Fibroblast of lung (primary cell): ENCODE data around the gene EPS8L1. TPM values are rescaled to one million over a fixed set of nuclear protein-coding genes. Genes with fewer than 3 reads are reported as not detected.

Experiments
- DNase-seq, 2 donors: peaks; one replicate each; pipeline versions ENCODE4 v3.0.0 to v3.0.0-alpha.2; 2010; ENCODE audit warnings: low read depth in 2 of 2
- H2AFZ ChIP-seq: 2 replicates; pipeline ENCODE4 v1.5.1; 2012; ENCODE audit warnings: low read length, control low read depth, inconsistent platforms
- H3K27ac ChIP-seq: 2 replicates; pipeline ENCODE4 v1.5.1; 2011; ENCODE audit warnings: low read length, control low read depth; ENCODE audit not compliant: insufficient read depth
- H3K27me3 ChIP-seq: 2 replicates; pipeline ENCODE4 v1.5.1; 2011; ENCODE audit warnings: mild to moderate bottlenecking, low read length; ENCODE audit not compliant: control insufficient read depth, insufficient read depth
- H3K36me3 ChIP-seq: 2 replicates; pipeline ENCODE4 v1.5.1; 2011; ENCODE audit warnings: low read length; ENCODE audit not compliant: control insufficient read depth, insufficient read depth
- H3K4me1 ChIP-seq: 2 replicates; pipeline ENCODE4 v1.5.1; 2011; ENCODE audit warnings: low read length; ENCODE audit not compliant: control insufficient read depth, insufficient read depth; ENCODE audit errors: extremely low read depth
- H3K4me2 ChIP-seq: 2 replicates; pipeline ENCODE4 v1.5.1; 2011; ENCODE audit warnings: low read length, control low read depth; ENCODE audit not compliant: insufficient read depth; ENCODE audit errors: extremely low read depth
- H3K4me3 ChIP-seq, 4 experiments: fragments of 200-600 bp in 1 of 4; sonication (generic) in 1 of 4; replicated peaks in 1 of 4; 2 replicates each; pipeline ENCODE4 v1.5.1; 2011 to 2016; ENCODE audit warnings: low read length in 4 of 4, low read depth in 3 of 4, mild to moderate bottlenecking in 3 of 4, control low read depth in 2 of 4, inconsistent platforms in 1 of 4, mixed read lengths in 1 of 4; ENCODE audit not compliant: insufficient read depth in 1 of 4; ENCODE audit errors: control extremely low read depth in 1 of 4
- H3K79me2 ChIP-seq: 2 replicates; pipeline ENCODE4 v1.5.1; 2012; ENCODE audit warnings: mild to moderate bottlenecking, low read length, inconsistent platforms; ENCODE audit not compliant: control insufficient read depth, insufficient read depth
- H3K9ac ChIP-seq: 2 replicates; pipeline ENCODE4 v1.5.1; 2011; ENCODE audit warnings: mild to moderate bottlenecking, low read length, control low read depth; ENCODE audit not compliant: insufficient read depth
- H3K9me3 ChIP-seq: 2 replicates; pipeline ENCODE4 v1.5.1; 2012; ENCODE audit warnings: low read depth, low read length; ENCODE audit not compliant: control insufficient read depth, insufficient read depth
- H4K20me1 ChIP-seq: 2 replicates; pipeline ENCODE4 v1.5.1; 2011; ENCODE audit warnings: low read length; ENCODE audit not compliant: control insufficient read depth, insufficient read depth; ENCODE audit errors: extremely low read depth
- EZH2 ChIP-seq: IDR thresholded peaks from 2 replicates; pipeline ENCODE4 v1.5.1; 2012; ENCODE audit warnings: low read length, control low read depth, mild to moderate bottlenecking; ENCODE audit errors: missing control alignments
- polyA plus RNA-seq, 2 donors: library from polyadenylated mRNA; depleted of rRNA in 1 of 2; stranded (reverse) in 1 of 2; unstranded in 1 of 2; fragments of >200 nt; gene quantifications; 2 replicates each; pipeline ENCODE4 v1.2.1, GENCODE V29; 2011 to 2012; ENCODE audit warnings: missing spikeins in 1 of 2
- total RNA-seq: library from RNA; depleted of rRNA; stranded (reverse); fragments of >200 nt; gene quantifications from 2 replicates; pipeline ENCODE4 v1.2.1, GENCODE V29; 2014
- TF ChIP-seq, protein P1 (sequence below), 2 donors: IDR thresholded peaks in 1 of 2; conservative IDR thresholded peaks in 1 of 2; 1 replicate in 1 of 2; 2 replicates in 1 of 2; pipeline ENCODE4 v1.5.1; 2011 to 2012; ENCODE audit warnings: low read length in 2 of 2, control low read depth in 1 of 2, inconsistent platforms in 1 of 2, low read depth in 1 of 2, mild to moderate bottlenecking in 1 of 2

Gene EPS8L1
- total and polyA plus RNA-seq, 2 donors (not counting 1 experiment from before 2014, with no cell fraction given): 0.17 to 1.9 TPM

DNA sequence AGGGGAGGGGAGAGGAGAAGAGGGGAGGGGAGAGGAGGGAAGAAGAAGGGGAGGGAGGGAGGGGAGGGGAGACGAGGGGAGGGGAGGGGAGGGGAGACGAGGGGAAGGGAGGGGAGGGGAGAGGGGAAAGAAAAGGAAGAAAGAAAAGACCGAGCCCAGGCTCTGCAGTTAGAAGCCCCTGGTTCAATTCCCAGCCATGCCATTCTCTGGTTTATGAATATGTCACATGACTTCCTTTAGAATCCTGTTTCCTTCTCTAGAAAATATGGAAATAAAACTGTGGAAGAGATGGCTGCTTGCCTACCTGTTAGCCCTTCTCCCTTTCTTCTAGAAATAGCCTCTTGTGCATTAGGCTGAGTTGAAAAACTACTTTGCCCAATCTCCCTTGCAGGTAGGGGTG is 59.1 kb downstream of the EPS8L1 start:
- Histone ChIP-seq H3K9ac (no peak overlapping the region), H3K9me3 (no peaks in the 10 kb centered on the region), H3K4me1 (no peaks in the 10 kb centered on the region), H4K20me1 (no peaks in the 10 kb centered on the region), H3K4me2 (no peak overlapping the region), H3K36me3 (no peaks in the 10 kb centered on the region), H3K27me3 (peaks cover 6% of the 10 kb centered on the region), H3K4me3 (no peak overlapping the region), H3K79me2 (no peaks in the 10 kb centered on the region), H3K27ac (no peak overlapping the region), H2AFZ (no peak overlapping the region)
- no peak for TF ChIP-seq EZH2
- TF ChIP-seq, protein P1, sequence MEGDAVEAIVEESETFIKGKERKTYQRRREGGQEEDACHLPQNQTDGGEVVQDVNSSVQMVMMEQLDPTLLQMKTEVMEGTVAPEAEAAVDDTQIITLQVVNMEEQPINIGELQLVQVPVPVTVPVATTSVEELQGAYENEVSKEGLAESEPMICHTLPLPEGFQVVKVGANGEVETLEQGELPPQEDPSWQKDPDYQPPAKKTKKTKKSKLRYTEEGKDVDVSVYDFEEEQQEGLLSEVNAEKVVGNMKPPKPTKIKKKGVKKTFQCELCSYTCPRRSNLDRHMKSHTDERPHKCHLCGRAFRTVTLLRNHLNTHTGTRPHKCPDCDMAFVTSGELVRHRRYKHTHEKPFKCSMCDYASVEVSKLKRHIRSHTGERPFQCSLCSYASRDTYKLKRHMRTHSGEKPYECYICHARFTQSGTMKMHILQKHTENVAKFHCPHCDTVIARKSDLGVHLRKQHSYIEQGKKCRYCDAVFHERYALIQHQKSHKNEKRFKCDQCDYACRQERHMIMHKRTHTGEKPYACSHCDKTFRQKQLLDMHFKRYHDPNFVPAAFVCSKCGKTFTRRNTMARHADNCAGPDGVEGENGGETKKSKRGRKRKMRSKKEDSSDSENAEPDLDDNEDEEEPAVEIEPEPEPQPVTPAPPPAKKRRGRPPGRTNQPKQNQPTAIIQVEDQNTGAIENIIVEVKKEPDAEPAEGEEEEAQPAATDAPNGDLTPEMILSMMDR (conservative IDR thresholded peaks at IDR 0.05 in 1 of 2, IDR thresholded peaks at IDR 0.05 in 1 of 2; ENCODE audit: low read depth in 1 of 2, low read length in 2 of 2): no peak
- DNase-seq: no peak

DNA sequence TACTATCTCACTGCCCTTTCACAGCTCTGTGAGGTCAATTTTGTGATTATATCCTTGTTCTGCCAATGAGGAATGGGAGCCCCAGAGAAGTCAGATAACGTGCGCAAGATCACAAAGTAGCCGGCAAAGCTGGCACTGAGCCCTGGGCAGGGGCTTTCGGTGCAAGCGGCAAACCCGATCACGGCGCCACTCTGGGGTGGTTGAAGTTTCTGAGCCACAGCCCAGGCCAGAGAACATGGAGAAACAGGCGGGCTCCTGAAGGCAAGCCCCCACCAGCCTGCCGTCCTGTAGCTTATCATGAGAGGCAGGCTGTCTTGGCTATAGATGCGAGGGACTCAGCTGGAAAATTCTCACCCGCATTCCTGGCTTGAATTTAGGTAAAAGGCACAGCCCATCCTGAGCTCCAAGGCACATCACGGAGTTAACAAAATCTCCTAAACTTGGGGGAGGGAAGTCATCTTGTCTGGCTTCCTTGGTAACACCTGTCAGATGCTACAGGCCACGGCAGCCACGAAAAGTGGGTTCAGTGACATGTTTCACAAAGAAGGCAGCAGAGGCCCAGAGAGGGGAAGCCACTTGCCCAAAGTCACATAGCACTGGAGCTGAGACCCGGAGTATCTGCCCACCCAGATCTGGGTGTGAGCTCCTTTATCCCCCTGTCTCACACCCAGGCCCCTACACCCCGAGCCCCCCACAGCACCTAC is 60.9 kb downstream of the EPS8L1 start:
- H3K79me2 ChIP-seq: no peaks in the 10 kb centered on the region
- H3K4me3 ChIP-seq: no peak overlapping the region
- H4K20me1 ChIP-seq: no peaks in the 10 kb centered on the region
- no peaks in the 10 kb centered on the region for H3K9me3 ChIP-seq
- TF ChIP-seq, protein P1 (conservative IDR thresholded peaks at IDR 0.05 in 1 of 2, IDR thresholded peaks at IDR 0.05 in 1 of 2; ENCODE audit: low read depth in 1 of 2, low read length in 2 of 2): no peak
- no peak for TF ChIP-seq EZH2
- H3K27me3 ChIP-seq: peaks cover 3% of the 10 kb centered on the region
- H3K4me1 ChIP-seq: no peaks in the 10 kb centered on the region
- H3K27ac ChIP-seq: no peak overlapping the region
- H3K36me3 ChIP-seq: no peaks in the 10 kb centered on the region
- H3K9ac ChIP-seq: no peak overlapping the region
- H2AFZ ChIP-seq: no peak overlapping the region
- H3K4me2 ChIP-seq: no peak overlapping the region
- no peak for DNase-seq

Other genes with a start within 250 kb of the EPS8L1 start
- not detected in 2 replicates for gene KIR2DS4, start 243.2 kb upstream of the EPS8L1 start, total RNA-seq
- not detected in 2 replicates for gene KIR2DS4, start 243.2 kb upstream of the EPS8L1 start, polyA plus RNA-seq
- not detected in 2 replicates for gene KIR3DL2, start 225.4 kb upstream of the EPS8L1 start, total RNA-seq
- gene KIR3DL2, start 225.4 kb upstream of the EPS8L1 start, polyA plus RNA-seq: not detected in 2 replicates
- gene FCAR, start 201.6 kb upstream of the EPS8L1 start, total RNA-seq: not detected in 2 replicates
- gene FCAR, start 201.6 kb upstream of the EPS8L1 start, polyA plus RNA-seq: not detected in 2 replicates
- not detected in 2 replicates for gene NCR1, start 169.7 kb upstream of the EPS8L1 start, total RNA-seq
- not detected in 2 replicates for gene NCR1, start 169.7 kb upstream of the EPS8L1 start, polyA plus RNA-seq
- not detected in 2 replicates for gene NLRP7, start 128.3 kb upstream of the EPS8L1 start, total RNA-seq
- gene NLRP7, start 128.3 kb upstream of the EPS8L1 start, polyA plus RNA-seq: not detected in 2 replicates
- gene NLRP2, start 109.5 kb upstream of the EPS8L1 start, total RNA-seq: under 0.01 and 0.17 TPM in 2 replicates
- gene NLRP2, start 109.5 kb upstream of the EPS8L1 start, polyA plus RNA-seq: 0.05 and 0.37 TPM in 2 replicates
- not detected in 2 replicates for gene GP6, start 37.6 kb upstream of the EPS8L1 start, total RNA-seq
- gene GP6, start 37.6 kb upstream of the EPS8L1 start, polyA plus RNA-seq: 0.03 TPM in 1 of 2 replicates, not detected in the other
- 6.9 and 8.5 TPM in 2 replicates for gene RDH13, start 12.7 kb upstream of the EPS8L1 start, total RNA-seq
- 2.7 and 5.6 TPM in 2 replicates for gene RDH13, start 12.7 kb upstream of the EPS8L1 start, polyA plus RNA-seq
- 25.2 and 32.9 TPM in 2 replicates for gene PPP1R12C, start 41.8 kb downstream of the EPS8L1 start, total RNA-seq
- gene PPP1R12C, start 41.8 kb downstream of the EPS8L1 start, polyA plus RNA-seq: 26.0 and 27.6 TPM in 2 replicates
- gene TNNT1, start 73.3 kb downstream of the EPS8L1 start, total RNA-seq: 7.4 and 10.4 TPM in 2 replicates
- 1.4 and 1.7 TPM in 2 replicates for gene TNNT1, start 73.3 kb downstream of the EPS8L1 start, polyA plus RNA-seq
- gene TNNI3, start 81.9 kb downstream of the EPS8L1 start, total RNA-seq: not detected in 2 replicates
- gene TNNI3, start 81.9 kb downstream of the EPS8L1 start, polyA plus RNA-seq: not detected in 2 replicates
- under 0.01 and 0.17 TPM in 2 replicates for gene DNAAF3, start 90.7 kb downstream of the EPS8L1 start, total RNA-seq
- 0.16 and 0.18 TPM in 2 replicates for gene DNAAF3, start 90.7 kb downstream of the EPS8L1 start, polyA plus RNA-seq
- gene SYT5, start 104.4 kb downstream of the EPS8L1 start, total RNA-seq: 0.50 TPM in 1 of 2 replicates, not detected in the other
- gene SYT5, start 104.4 kb downstream of the EPS8L1 start, polyA plus RNA-seq: 0.05 and 0.08 TPM in 2 replicates
- gene PTPRH, start 133.6 kb downstream of the EPS8L1 start, total RNA-seq: 7.7 and 19.5 TPM in 2 replicates
- 2.5 and 4.4 TPM in 2 replicates for gene PTPRH, start 133.6 kb downstream of the EPS8L1 start, polyA plus RNA-seq
- gene TMEM86B, start 152.9 kb downstream of the EPS8L1 start, total RNA-seq: 1.3 TPM in 2 replicates
- gene TMEM86B, start 152.9 kb downstream of the EPS8L1 start, polyA plus RNA-seq: 0.34 and 0.62 TPM in 2 replicates
- gene PPP6R1, start 183.1 kb downstream of the EPS8L1 start, total RNA-seq: 19.3 and 34.0 TPM in 2 replicates
- 28.5 and 43.1 TPM in 2 replicates for gene PPP6R1, start 183.1 kb downstream of the EPS8L1 start, polyA plus RNA-seq
- gene HSPBP1, start 204.2 kb downstream of the EPS8L1 start, total RNA-seq: 19.8 and 21.5 TPM in 2 replicates
- 12.5 and 15.8 TPM in 2 replicates for gene HSPBP1, start 204.2 kb downstream of the EPS8L1 start, polyA plus RNA-seq
- 3.9 and 5.1 TPM in 2 replicates for gene BRSK1, start 208.1 kb downstream of the EPS8L1 start, total RNA-seq
- gene BRSK1, start 208.1 kb downstream of the EPS8L1 start, polyA plus RNA-seq: 5.1 and 8.4 TPM in 2 replicates
- gene TMEM150B, start 249.5 kb downstream of the EPS8L1 start, total RNA-seq: not detected in 2 replicates
- not detected in 2 replicates for gene TMEM150B, start 249.5 kb downstream of the EPS8L1 start, polyA plus RNA-seq